ENCODE measurements around the gene ACOT7. TPM values are rescaled to one million over a fixed set of nuclear protein-coding genes. Genes with fewer than 3 reads are reported as not detected.

Gene ACOT7
- total RNA-seq, 1 donor from 2014 or later, result 175 TPM

DNA sequence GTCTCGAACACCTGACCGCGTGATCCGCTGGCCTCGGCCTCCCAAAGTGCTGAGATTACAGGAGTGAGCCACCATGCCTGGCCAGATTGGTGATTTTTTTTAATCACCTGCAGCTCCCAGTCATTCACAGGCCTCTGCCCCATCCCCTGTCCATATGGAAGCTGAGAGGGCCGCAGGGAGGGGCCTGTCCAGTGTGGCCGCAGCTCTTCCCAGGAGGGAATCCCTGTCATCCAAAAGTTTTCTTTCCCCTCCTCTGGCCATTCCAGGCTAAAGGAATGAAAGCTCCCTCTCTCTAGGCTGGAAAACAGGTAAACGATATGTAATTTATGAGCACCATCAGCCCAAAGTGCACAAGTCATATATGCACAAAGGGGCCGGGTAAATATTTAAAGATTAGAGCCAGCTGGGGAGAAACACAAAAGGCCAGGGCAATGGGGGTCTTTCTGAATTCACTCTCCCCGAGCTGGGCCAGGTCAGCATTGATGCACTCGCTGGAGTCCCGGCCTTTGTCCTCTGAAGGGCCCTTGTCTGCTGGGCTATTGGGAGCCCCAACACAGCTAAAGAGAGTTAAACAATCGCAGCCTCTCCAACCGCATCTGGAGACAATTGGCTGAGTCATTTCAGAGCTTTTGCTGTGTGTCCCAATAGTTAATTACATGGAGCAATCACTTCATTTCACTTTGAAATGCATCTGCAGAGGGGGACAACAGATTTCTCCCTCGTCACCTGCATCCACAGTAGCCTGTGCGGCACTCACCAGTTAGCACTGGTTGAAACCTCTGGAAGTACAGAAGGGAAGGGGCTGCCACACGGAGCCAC lies 153.4 kb downstream of the ACOT7 start:
- Mint-ChIP-seq H3K9me3 (ENCODE audit: unreplicated experiment) (peaks cover 9% of the 10 kb centered on the region), H3K27ac (ENCODE audit: unreplicated experiment) (no peak overlapping the region), H3K36me3 (ENCODE audit: unreplicated experiment) (no peaks in the 10 kb centered on the region), H3K27me3 (ENCODE audit: unreplicated experiment) (peaks cover 11% of the 10 kb centered on the region), H3K4me1 (ENCODE audit: low read depth, unreplicated experiment) (peaks cover 6% of the 10 kb centered on the region), H3K4me3 (ENCODE audit: unreplicated experiment) (no peak overlapping the region)
- no peak for DNase-seq
- TF ChIP-seq, protein P1, sequence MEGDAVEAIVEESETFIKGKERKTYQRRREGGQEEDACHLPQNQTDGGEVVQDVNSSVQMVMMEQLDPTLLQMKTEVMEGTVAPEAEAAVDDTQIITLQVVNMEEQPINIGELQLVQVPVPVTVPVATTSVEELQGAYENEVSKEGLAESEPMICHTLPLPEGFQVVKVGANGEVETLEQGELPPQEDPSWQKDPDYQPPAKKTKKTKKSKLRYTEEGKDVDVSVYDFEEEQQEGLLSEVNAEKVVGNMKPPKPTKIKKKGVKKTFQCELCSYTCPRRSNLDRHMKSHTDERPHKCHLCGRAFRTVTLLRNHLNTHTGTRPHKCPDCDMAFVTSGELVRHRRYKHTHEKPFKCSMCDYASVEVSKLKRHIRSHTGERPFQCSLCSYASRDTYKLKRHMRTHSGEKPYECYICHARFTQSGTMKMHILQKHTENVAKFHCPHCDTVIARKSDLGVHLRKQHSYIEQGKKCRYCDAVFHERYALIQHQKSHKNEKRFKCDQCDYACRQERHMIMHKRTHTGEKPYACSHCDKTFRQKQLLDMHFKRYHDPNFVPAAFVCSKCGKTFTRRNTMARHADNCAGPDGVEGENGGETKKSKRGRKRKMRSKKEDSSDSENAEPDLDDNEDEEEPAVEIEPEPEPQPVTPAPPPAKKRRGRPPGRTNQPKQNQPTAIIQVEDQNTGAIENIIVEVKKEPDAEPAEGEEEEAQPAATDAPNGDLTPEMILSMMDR (IDR thresholded peaks at IDR 0.05; ENCODE audit: partially characterized antibody, unreplicated experiment), result no peak

GRCh38 chr1:6239213-6239752 lies 154.3 kb downstream of the ACOT7 start:
- H3K4me3 Mint-ChIP-seq (ENCODE audit: unreplicated experiment), result peak overlapping the region; percentile 18
- peak overlapping the region; percentile 39 for H3K27ac Mint-ChIP-seq (ENCODE audit: unreplicated experiment)
- H3K27me3 Mint-ChIP-seq (ENCODE audit: unreplicated experiment), result peaks cover 10% of the 10 kb centered on the region
- TF ChIP-seq, protein P1 (IDR thresholded peaks at IDR 0.05; ENCODE audit: partially characterized antibody, unreplicated experiment), result no peak
- peaks cover 13% of the 10 kb centered on the region for H3K9me3 Mint-ChIP-seq (ENCODE audit: unreplicated experiment)
- H3K36me3 Mint-ChIP-seq (ENCODE audit: unreplicated experiment), result no peaks in the 10 kb centered on the region
- no peak for DNase-seq
- H3K4me1 Mint-ChIP-seq (ENCODE audit: low read depth, unreplicated experiment), result peaks cover 10% of the 10 kb centered on the region

- H3K27me3 Mint-ChIP-seq (ENCODE audit: unreplicated experiment), result peaks cover 8% of the 10 kb centered on the region
- TF ChIP-seq, protein P1 (IDR thresholded peaks at IDR 0.05; ENCODE audit: partially characterized antibody, unreplicated experiment), result no peak
- peaks cover 17% of the 10 kb centered on the region for H3K9me3 Mint-ChIP-seq (ENCODE audit: unreplicated experiment)
- no peak overlapping the region for H3K4me3 Mint-ChIP-seq (ENCODE audit: unreplicated experiment)
- peaks cover 4% of the 10 kb centered on the region for H3K36me3 Mint-ChIP-seq (ENCODE audit: unreplicated experiment)
- H3K4me1 Mint-ChIP-seq (ENCODE audit: low read depth, unreplicated experiment), result peaks cover 17% of the 10 kb centered on the region
- no peak overlapping the region for H3K27ac Mint-ChIP-seq (ENCODE audit: unreplicated experiment)
- no peak for DNase-seq
Observed at GRCh38 chr1:6237093-6237492, 156.5 kb downstream of the ACOT7 start.

DNA sequence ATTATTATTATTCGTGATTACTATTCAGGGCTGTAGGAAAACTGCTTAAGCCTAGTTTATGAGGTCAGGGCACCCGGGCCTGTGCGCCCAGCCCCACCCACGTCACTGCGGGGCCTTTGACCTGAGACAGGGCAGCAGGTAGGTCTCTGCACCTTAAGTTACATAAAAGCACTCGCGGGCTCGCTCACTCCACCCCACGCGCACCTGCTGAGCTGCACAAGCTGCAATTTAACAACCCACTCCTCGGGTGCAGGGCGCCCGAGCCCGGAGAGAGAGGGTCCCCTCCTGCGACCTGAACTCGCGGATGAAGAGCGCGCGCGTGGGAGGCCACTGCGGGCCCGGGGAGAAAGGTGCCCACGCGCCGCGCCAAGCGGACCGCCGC lies 158.3 kb downstream of the ACOT7 start:
- Mint-ChIP-seq H3K27ac (ENCODE audit: unreplicated experiment) (peak overlapping the region; percentile 70), H3K4me1 (ENCODE audit: low read depth, unreplicated experiment) (peaks cover 12% of the 10 kb centered on the region), H3K27me3 (ENCODE audit: unreplicated experiment) (peaks cover 8% of the 10 kb centered on the region), H3K4me3 (ENCODE audit: unreplicated experiment) (peak overlapping the region; percentile 91), H3K36me3 (ENCODE audit: unreplicated experiment) (peaks cover 4% of the 10 kb centered on the region), H3K9me3 (ENCODE audit: unreplicated experiment) (peaks cover 17% of the 10 kb centered on the region)
- TF ChIP-seq, protein P1 (IDR thresholded peaks at IDR 0.05; ENCODE audit: partially characterized antibody, unreplicated experiment), result no peak
- DNase-seq, result no peak
